H9 (cell line): ENCODE data around the gene NCAM2. TPM values are rescaled to one million over a fixed set of nuclear protein-coding genes. Genes with fewer than 3 reads are reported as not detected.

Source experiments
- DNase-seq: peaks from one replicate; pipeline ENCODE4 v3.0.0-alpha.2; 2017
- H2AFZ ChIP-seq: one replicate; pipeline ENCODE4 v1.6.1; 2013; ENCODE audit warnings: mild to moderate bottlenecking, low read length, control low read depth, moderate library complexity
- H2AK5ac ChIP-seq: 2 replicates; pipeline ENCODE4 v1.6.1; 2013; ENCODE audit warnings: low read length, control low read depth, mixed read lengths; ENCODE audit not compliant: insufficient read length
- H2BK120ac ChIP-seq: one replicate; pipeline ENCODE4 v1.6.1; 2013; ENCODE audit warnings: low read depth, mild to moderate bottlenecking, low read length, control low read depth, inconsistent platforms; ENCODE audit not compliant: poor library complexity, severe bottlenecking
- H2BK12ac ChIP-seq: 2 replicates; pipeline ENCODE4 v1.6.1; 2013; ENCODE audit warnings: low read length, control low read depth, mixed read lengths, low read depth; ENCODE audit not compliant: insufficient read length
- H2BK15ac ChIP-seq: 2 replicates; pipeline ENCODE4 v1.6.1; 2013; ENCODE audit warnings: low read depth, low read length, control low read depth
- H2BK20ac ChIP-seq: one replicate; pipeline ENCODE4 v1.6.1; 2013; ENCODE audit warnings: low read depth, mild to moderate bottlenecking, low read length, control low read depth, inconsistent platforms; ENCODE audit not compliant: poor library complexity, severe bottlenecking
- H2BK5ac ChIP-seq: 2 replicates; pipeline ENCODE4 v1.6.1; 2013; ENCODE audit warnings: low read length, control low read depth, mixed read lengths; ENCODE audit not compliant: insufficient read length
- H3K14ac ChIP-seq: 2 replicates; pipeline ENCODE4 v1.6.1; 2013; ENCODE audit warnings: low read length, control low read depth; ENCODE audit not compliant: insufficient read depth
- H3K18ac ChIP-seq: 2 replicates; pipeline ENCODE4 v1.6.1; 2013; ENCODE audit warnings: low read depth, mild to moderate bottlenecking, mixed read lengths, low read length, control low read depth; ENCODE audit not compliant: insufficient read length
- H3K23ac ChIP-seq: 2 replicates; pipeline ENCODE4 v1.6.1; 2013; ENCODE audit warnings: low read length, control low read depth, mixed read lengths, low read depth; ENCODE audit not compliant: insufficient read length
- H3K23me2 ChIP-seq: 2 replicates; pipeline ENCODE4 v1.6.1; 2013; ENCODE audit warnings: low read depth, mild to moderate bottlenecking, mixed read lengths, low read length, control low read depth; ENCODE audit not compliant: insufficient read length, poor library complexity, severe bottlenecking
- H3K27ac ChIP-seq: 2 replicates; pipeline ENCODE4 v1.5.1; 2013; ENCODE audit warnings: low read length, control low read depth, mixed read lengths, low read depth; ENCODE audit not compliant: insufficient read length
- H3K27me3 ChIP-seq: 2 replicates; pipeline ENCODE4 v1.6.1; 2013; ENCODE audit warnings: low read length, control low read depth, inconsistent platforms; ENCODE audit not compliant: insufficient read depth
- H3K4ac ChIP-seq: 2 replicates; pipeline ENCODE4 v1.6.1; 2013; ENCODE audit warnings: low read depth, mild to moderate bottlenecking, control low read depth, inconsistent platforms, low read length, moderate library complexity
- H3K4me1 ChIP-seq: 2 replicates; pipeline ENCODE4 v1.6.1; 2013; ENCODE audit warnings: low read length, control low read depth, inconsistent platforms; ENCODE audit not compliant: insufficient read depth
- H3K4me2 ChIP-seq: 2 replicates; pipeline ENCODE4 v1.6.1; 2013; ENCODE audit warnings: low read length, control low read depth, mixed read lengths; ENCODE audit not compliant: insufficient read length, insufficient read depth
- H3K56ac ChIP-seq: 2 replicates; pipeline ENCODE4 v1.6.1; 2013; ENCODE audit warnings: low read depth, mild to moderate bottlenecking, mixed read lengths, low read length, control low read depth; ENCODE audit not compliant: insufficient read length
- H3K79me1 ChIP-seq: 2 replicates; pipeline ENCODE4 v1.6.1; 2013; ENCODE audit warnings: low read depth, mild to moderate bottlenecking, moderate library complexity, low read length, control low read depth, inconsistent platforms; ENCODE audit not compliant: insufficient read depth, poor library complexity, severe bottlenecking
- H3K79me2 ChIP-seq: 2 replicates; pipeline ENCODE4 v1.6.1; 2013; ENCODE audit warnings: low read length, control low read depth, inconsistent platforms; ENCODE audit not compliant: insufficient read depth
- H3K9ac ChIP-seq: 2 replicates; pipeline ENCODE4 v1.6.1; 2013; ENCODE audit warnings: low read length, control low read depth, mixed read lengths; ENCODE audit not compliant: insufficient read length; ENCODE audit errors: extremely low read depth
- H3K9me3 ChIP-seq: one replicate; pipeline ENCODE4 v1.6.1; 2013; ENCODE audit warnings: low read depth, low read length, inconsistent platforms; ENCODE audit not compliant: control insufficient read depth
- H3T11ph ChIP-seq: one replicate; pipeline ENCODE4 v1.6.1; 2013; ENCODE audit warnings: mild to moderate bottlenecking, low read length, control low read depth, inconsistent platforms
- H4K20me1 ChIP-seq: one replicate; pipeline ENCODE4 v1.6.1; 2013; ENCODE audit not compliant: control insufficient read depth, insufficient read length, insufficient read depth
- H4K5ac ChIP-seq: 2 replicates; pipeline ENCODE4 v1.6.1; 2013; ENCODE audit warnings: low read depth, mild to moderate bottlenecking, mixed read lengths, low read length, control low read depth; ENCODE audit not compliant: insufficient read length
- H4K8ac ChIP-seq: replicated peaks from 2 replicates; pipeline ENCODE4 v1.6.1; 2013; ENCODE audit warnings: low read length, control low read depth, mixed read lengths, low read depth; ENCODE audit not compliant: insufficient read length
- H4K91ac ChIP-seq: 2 replicates; pipeline ENCODE4 v1.6.1; 2013; ENCODE audit warnings: low read depth, mild to moderate bottlenecking, moderate library complexity, mixed read lengths, low read length, control low read depth; ENCODE audit not compliant: insufficient read length
- H3K27ac Mint-ChIP-seq, 3 experiments: 2 replicates in 2 of 3; 3 replicates in 1 of 3; pipeline ENCODE4 v1.8.0; 2020 to 2021; ENCODE audit warnings: mixed read lengths in 3 of 3, mild to moderate bottlenecking in 1 of 3, moderate library complexity in 1 of 3
- H3K27me3 Mint-ChIP-seq: 2 replicates; pipeline ENCODE4 v1.8.0; 2021; ENCODE audit warnings: low read depth, mild to moderate bottlenecking, moderate library complexity, mixed read lengths
- H3K36me3 Mint-ChIP-seq, 3 experiments: 2 replicates in 2 of 3; 3 replicates in 1 of 3; pipeline ENCODE4 v1.8.0; 2020 to 2021; ENCODE audit warnings: low read depth in 3 of 3, mixed read lengths in 3 of 3; ENCODE audit not compliant: insufficient read depth in 1 of 3
- H3K4me1 Mint-ChIP-seq, 2 experiments: 2 replicates each; pipeline ENCODE4 v1.8.0; 2020; ENCODE audit warnings: mixed read lengths in 2 of 2
- H3K4me3 Mint-ChIP-seq, 2 experiments: 2 replicates in 1 of 2; 3 replicates in 1 of 2; pipeline ENCODE4 v1.8.0; 2020 to 2021; ENCODE audit warnings: mild to moderate bottlenecking in 2 of 2, mixed read lengths in 2 of 2, moderate library complexity in 1 of 2
- H3K9me3 Mint-ChIP-seq, 2 experiments: 2 replicates in 1 of 2; 3 replicates in 1 of 2; pipeline ENCODE4 v1.8.0; 2020; ENCODE audit warnings: mild to moderate bottlenecking in 2 of 2, mixed read lengths in 2 of 2, moderate library complexity in 1 of 2
- WGBS: extraction: QIAGEN DNeasy Blood & Tissue Kit; methylation state at CpG from one replicate; pipeline ENCODE4 v1.1.7; 2013; ENCODE audit warnings: missing lambda C conversion rate, low lambda C conversion rate, mixed read lengths; ENCODE audit not compliant: insufficient read length; ENCODE audit errors: extremely low coverage; 5-methylcytosine and 5-hydroxymethylcytosine counted together
- total RNA-seq: library from RNA; stranded (reverse); gene quantifications from 2 replicates; pipeline ENCODE4 v1.2.1, GENCODE V29; 2021
- TF ChIP-seq, protein P1 (sequence below): fragments of 200-600 bp; sonication (generic); conservative IDR thresholded peaks from 3 replicates; pipeline ENCODE4 v1.8.0; 2021; ENCODE audit warnings: antibody characterized with exemption, mild to moderate bottlenecking

Gene NCAM2
- total RNA-seq, 1 experiment from 2014 or later: 2.2 TPM

DNA sequence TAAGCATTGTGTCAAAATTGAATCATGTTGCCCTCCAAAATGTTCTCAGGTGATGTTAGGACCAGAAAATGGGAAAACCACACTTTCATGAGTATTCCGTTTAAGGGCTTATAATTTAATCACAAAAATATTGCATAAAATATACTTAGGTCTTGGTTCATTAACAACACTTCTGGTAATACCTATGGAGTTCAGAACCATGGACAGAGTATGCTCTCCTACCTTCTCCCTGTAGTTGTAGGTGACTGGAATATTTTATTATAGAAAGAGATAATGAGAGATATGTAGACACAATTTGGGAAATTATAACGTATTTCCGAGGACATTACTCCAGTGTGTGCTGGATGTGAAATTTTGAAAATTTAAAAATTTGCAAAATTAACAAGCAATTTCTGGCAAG, 232.5 kb downstream of the NCAM2 start:
- H3K4ac ChIP-seq: no peak overlapping the region
- H3K27ac ChIP-seq: no peak overlapping the region
- Mint-ChIP-seq H3K9me3 (no peaks in the 10 kb centered on the region), H3K4me3 (no peak overlapping the region), H3K27me3 (no peaks in the 10 kb centered on the region), H3K36me3 (no peaks in the 10 kb centered on the region), H3K4me1 (no peaks in the 10 kb centered on the region), H3K27ac (no peak overlapping the region)
- no peaks in the 10 kb centered on the region for H4K20me1 ChIP-seq
- H3K79me2 ChIP-seq: no peaks in the 10 kb centered on the region
- H2BK20ac ChIP-seq: no peak overlapping the region
- no peaks in the 10 kb centered on the region for H3K9me3 ChIP-seq
- no peak overlapping the region for H4K5ac ChIP-seq
- no peak overlapping the region for H3T11ph ChIP-seq
- H2AFZ ChIP-seq: no peak overlapping the region
- WGBS: 100% methylated on average over 2 of the region's 3 CpGs
- no peaks in the 10 kb centered on the region for H3K79me1 ChIP-seq
- H2BK120ac ChIP-seq: no peak overlapping the region
- H3K27me3 ChIP-seq: no peaks in the 10 kb centered on the region
- no peak overlapping the region for H2BK12ac ChIP-seq
- H3K14ac ChIP-seq: no peak overlapping the region
- H3K23ac ChIP-seq: no peak overlapping the region
- no peaks in the 10 kb centered on the region for H3K4me1 ChIP-seq
- no peak overlapping the region for H2BK5ac ChIP-seq
- no peak overlapping the region for H3K9ac ChIP-seq
- no peak overlapping the region for H4K8ac ChIP-seq
- no peak overlapping the region for H3K18ac ChIP-seq
- no peak overlapping the region for H2AK5ac ChIP-seq
- no peak for DNase-seq
- H3K4me2 ChIP-seq: no peak overlapping the region
- H2BK15ac ChIP-seq: no peak overlapping the region
- H4K91ac ChIP-seq: no peak overlapping the region
- no peaks in the 10 kb centered on the region for H3K23me2 ChIP-seq
- no peak overlapping the region for H3K56ac ChIP-seq
- TF ChIP-seq, protein P1, sequence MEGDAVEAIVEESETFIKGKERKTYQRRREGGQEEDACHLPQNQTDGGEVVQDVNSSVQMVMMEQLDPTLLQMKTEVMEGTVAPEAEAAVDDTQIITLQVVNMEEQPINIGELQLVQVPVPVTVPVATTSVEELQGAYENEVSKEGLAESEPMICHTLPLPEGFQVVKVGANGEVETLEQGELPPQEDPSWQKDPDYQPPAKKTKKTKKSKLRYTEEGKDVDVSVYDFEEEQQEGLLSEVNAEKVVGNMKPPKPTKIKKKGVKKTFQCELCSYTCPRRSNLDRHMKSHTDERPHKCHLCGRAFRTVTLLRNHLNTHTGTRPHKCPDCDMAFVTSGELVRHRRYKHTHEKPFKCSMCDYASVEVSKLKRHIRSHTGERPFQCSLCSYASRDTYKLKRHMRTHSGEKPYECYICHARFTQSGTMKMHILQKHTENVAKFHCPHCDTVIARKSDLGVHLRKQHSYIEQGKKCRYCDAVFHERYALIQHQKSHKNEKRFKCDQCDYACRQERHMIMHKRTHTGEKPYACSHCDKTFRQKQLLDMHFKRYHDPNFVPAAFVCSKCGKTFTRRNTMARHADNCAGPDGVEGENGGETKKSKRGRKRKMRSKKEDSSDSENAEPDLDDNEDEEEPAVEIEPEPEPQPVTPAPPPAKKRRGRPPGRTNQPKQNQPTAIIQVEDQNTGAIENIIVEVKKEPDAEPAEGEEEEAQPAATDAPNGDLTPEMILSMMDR: no peak
